HepG2 (cell line): Measurements from ENCODE around the gene ABCB6. TPM values are rescaled to one million over a fixed set of nuclear protein-coding genes. Genes with fewer than 3 reads are reported as not detected.

Experiments
- AGO2 ChIP-seq: fragments of 200-400 bp; formaldehyde crosslinking; optimal IDR thresholded peaks from 2 replicates; pipeline ENCODE3; 2017; ENCODE audit warnings: mild to moderate bottlenecking, low read depth, low read length, moderate library complexity
- CHCHD3 ChIP-seq: sonication (generic); formaldehyde crosslinking; IDR thresholded peaks from 2 replicates; pipeline ENCODE4 v1.8.0; 2022; ENCODE audit warnings: mild to moderate bottlenecking, missing genetic modification reagents, moderate library complexity
- ELF4 ChIP-seq: sonication (generic); formaldehyde crosslinking; IDR thresholded peaks from 2 replicates; pipeline ENCODE4 v1.5.0; 2020; ENCODE audit warnings: missing genetic modification reagents, mild to moderate bottlenecking, moderate library complexity, borderline replicate concordance
- ETV6 ChIP-seq: sonication (generic); formaldehyde crosslinking; conservative IDR thresholded peaks from 2 replicates; pipeline ENCODE4 v1.4.0; 2020; ENCODE audit warnings: missing genetic modification reagents
- GZF1 ChIP-seq: sonication (generic); formaldehyde crosslinking; IDR thresholded peaks from 2 replicates; pipeline ENCODE4 v1.5.1; 2020; ENCODE audit warnings: mild to moderate bottlenecking, missing genetic modification reagents
- KAT7 ChIP-seq: IDR thresholded peaks from 2 replicates; pipeline ENCODE4 v1.6.1; 2018; ENCODE audit warnings: borderline replicate concordance, missing compliant biosample characterization
- KLF13 ChIP-seq: sonication (generic); formaldehyde crosslinking; IDR thresholded peaks from 2 replicates; pipeline ENCODE4 v1.4.0; 2020; ENCODE audit warnings: mild to moderate bottlenecking, missing genetic modification reagents
- LCORL ChIP-seq, 2 experiments: fragments of 450-650 bp in 1 of 2; sonication (generic) in 1 of 2; formaldehyde crosslinking in 1 of 2; IDR thresholded peaks; 2 replicates each; pipeline versions ENCODE4 v1.5.0 to v1.6.1; 2017 to 2020; ENCODE audit warnings: antibody characterized with exemption in 1 of 2, missing genetic modification reagents in 1 of 2
- MXD4 ChIP-seq: IDR thresholded peaks from 2 replicates; pipeline ENCODE4 v1.6.1; 2016; ENCODE audit warnings: mild to moderate bottlenecking, missing biosample characterization, missing genetic modification reagents
- MZF1 ChIP-seq: sonication (generic); formaldehyde crosslinking; IDR thresholded peaks from 2 replicates; pipeline ENCODE4 v1.8.1; 2023; ENCODE audit warnings: mild to moderate bottlenecking, missing genetic modification reagents, borderline replicate concordance
- PRMT3 ChIP-seq: sonication (generic); formaldehyde crosslinking; IDR thresholded peaks from 2 replicates; pipeline ENCODE4 v1.8.1; 2022; ENCODE audit warnings: low read depth, mild to moderate bottlenecking, moderate library complexity, missing genetic modification reagents, borderline replicate concordance
- RFX3 ChIP-seq: IDR thresholded peaks from 2 replicates; pipeline ENCODE4 v1.6.1; 2016; ENCODE audit warnings: missing biosample characterization, missing genetic modification reagents
- SRSF4 ChIP-seq: fragments of 200-400 bp; formaldehyde crosslinking; IDR thresholded peaks from one replicate; pipeline ENCODE4 v1.6.1; 2018; ENCODE audit warnings: mild to moderate bottlenecking, low read depth, low read length, moderate library complexity; ENCODE audit not compliant: poor library complexity, severe bottlenecking
- ZC3H4 ChIP-seq: sonication (generic); formaldehyde crosslinking; IDR thresholded peaks from 2 replicates; pipeline ENCODE4 v1.4.0; 2020; ENCODE audit warnings: missing genetic modification reagents, borderline replicate concordance
- ZKSCAN5 ChIP-seq: sonication (generic); formaldehyde crosslinking; IDR thresholded peaks from 2 replicates; pipeline ENCODE4 v1.5.1; 2020; ENCODE audit warnings: mild to moderate bottlenecking, missing genetic modification reagents
- ZMYM2 ChIP-seq: sonication (generic); formaldehyde crosslinking; IDR thresholded peaks from 2 replicates; pipeline ENCODE4 v1.8.0; 2022; ENCODE audit warnings: mild to moderate bottlenecking, missing genetic modification reagents
- ZNF138 ChIP-seq: sonication (generic); formaldehyde crosslinking; IDR thresholded peaks from 2 replicates; pipeline ENCODE4 v1.5.0; 2020; ENCODE audit warnings: mild to moderate bottlenecking, low read depth, missing genetic modification reagents
- ZNF207 ChIP-seq: fragments of 450-650 bp; IDR thresholded peaks from 2 replicates; pipeline ENCODE4 v1.6.1; 2016; ENCODE audit warnings: antibody characterized with exemption, borderline replicate concordance
- ZNF224 ChIP-seq: sonication (generic); formaldehyde crosslinking; IDR thresholded peaks from 2 replicates; pipeline ENCODE4 v1.5.0; 2020; ENCODE audit warnings: mild to moderate bottlenecking, missing genetic modification reagents
- ZNF264 ChIP-seq: sonication (generic); formaldehyde crosslinking; IDR thresholded peaks from 2 replicates; pipeline ENCODE4 v1.4.0; 2020; ENCODE audit warnings: missing genetic modification reagents
- ZNF558 ChIP-seq: sonication (generic); formaldehyde crosslinking; IDR thresholded peaks from 2 replicates; pipeline ENCODE4 v1.9.0; 2022; ENCODE audit warnings: mild to moderate bottlenecking, missing genetic modification reagents, borderline replicate concordance
- ZSCAN30 ChIP-seq: sonication (generic); formaldehyde crosslinking; IDR thresholded peaks from 2 replicates; pipeline ENCODE4 v1.5.0; 2020; ENCODE audit warnings: mild to moderate bottlenecking, missing genetic modification reagents
- polyA plus RNA-seq, 8 experiments: library from polyadenylated mRNA; depleted of rRNA in 3 of 8; stranded (reverse) in 7 of 8; unstranded in 1 of 8; fragments of >200 nt; fragmentation: Illumina TruSeq in 4 of 8; extraction: Trizol in 4 of 8; gene quantifications; 2 replicates each; pipeline versions ENCODE4 v1.2.1 to v1.2.3, GENCODE V29; 2011 to 2016; ENCODE audit warnings: low read depth in 4 of 8, missing spikeins in 1 of 8, mixed read lengths in 1 of 8; ENCODE audit not compliant: insufficient read depth in 1 of 8
- total RNA-seq, 5 experiments: library from RNA; depleted of rRNA; stranded (reverse); fragments of >200 nt; fragmentation: Illumina TruSeq; extraction: Trizol; gene quantifications; 2 replicates each; pipeline ENCODE4 v1.2.3, GENCODE V29; 2016; ENCODE audit warnings: low read depth in 1 of 5
- TF ChIP-seq, protein P1 (sequence below): conservative IDR thresholded peaks from 2 replicates; pipeline ENCODE4 v1.6.1; 2018; ENCODE audit warnings: missing genetic modification reagents
- TF ChIP-seq, protein P2 (sequence below): IDR thresholded peaks from 2 replicates; pipeline ENCODE4 v1.6.1; 2016; ENCODE audit warnings: control low read depth
- TF ChIP-seq, protein P3 (sequence below): sonication (generic); formaldehyde crosslinking; IDR thresholded peaks from 2 replicates; pipeline ENCODE4 v1.4.0; 2020; ENCODE audit warnings: missing genetic modification reagents
- TF ChIP-seq, protein P4 (sequence below): sonication (generic); formaldehyde crosslinking; IDR thresholded peaks from 2 replicates; pipeline ENCODE4 v1.4.0; 2020; ENCODE audit warnings: mild to moderate bottlenecking, missing genetic modification reagents

The ABCB6 gene
- total and polyA plus RNA-seq, 2 of the 13 experiments (the other 11 are each of a cell fraction or from before 2014, with no cell fraction given), result 91.1 to 137 TPM

DNA sequence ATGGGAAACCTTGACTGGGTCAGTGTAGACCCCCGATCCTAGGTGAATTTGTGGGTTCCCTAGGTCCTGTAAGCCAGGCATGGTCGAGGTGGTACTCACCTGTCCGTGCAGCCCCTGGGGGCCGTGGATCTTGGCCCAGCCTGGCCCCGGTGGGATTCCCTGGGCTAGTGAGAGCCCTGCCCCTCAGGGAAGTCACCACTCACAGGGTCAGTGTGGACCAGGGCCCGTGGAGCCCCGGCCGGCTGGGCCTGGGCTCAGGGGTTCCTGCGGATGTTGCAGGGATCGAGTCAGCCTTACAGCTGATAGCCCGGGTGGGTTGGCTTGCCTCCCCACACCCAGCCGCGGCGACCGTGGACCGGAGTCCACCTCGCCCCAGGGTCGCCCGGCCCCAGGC, 10.2 kb upstream of the ABCB6 start (continued):
- TF ChIP-seq, protein P1, sequence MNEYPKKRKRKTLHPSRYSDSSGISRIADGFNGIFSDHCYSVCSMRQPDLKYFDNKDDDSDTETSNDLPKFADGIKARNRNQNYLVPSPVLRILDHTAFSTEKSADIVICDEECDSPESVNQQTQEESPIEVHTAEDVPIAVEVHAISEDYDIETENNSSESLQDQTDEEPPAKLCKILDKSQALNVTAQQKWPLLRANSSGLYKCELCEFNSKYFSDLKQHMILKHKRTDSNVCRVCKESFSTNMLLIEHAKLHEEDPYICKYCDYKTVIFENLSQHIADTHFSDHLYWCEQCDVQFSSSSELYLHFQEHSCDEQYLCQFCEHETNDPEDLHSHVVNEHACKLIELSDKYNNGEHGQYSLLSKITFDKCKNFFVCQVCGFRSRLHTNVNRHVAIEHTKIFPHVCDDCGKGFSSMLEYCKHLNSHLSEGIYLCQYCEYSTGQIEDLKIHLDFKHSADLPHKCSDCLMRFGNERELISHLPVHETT (CRISPR knock-in tag), result no peak
- no peak for TF ChIP-seq ZNF558 (CRISPR knock-in tag)
- no peak for TF ChIP-seq ZNF207
- peak; percentile 45; the same call in 1 of the 2 replicates for TF ChIP-seq ZNF138 (CRISPR knock-in tag)
- TF ChIP-seq ZKSCAN5 (CRISPR knock-in tag), result 0 out of 2 replicates have a peak, but pooled peaks have one; percentile 36
- TF ChIP-seq ELF4 (CRISPR knock-in tag), result no peak
- TF ChIP-seq CHCHD3 (CRISPR knock-in tag), result 0 out of 2 replicates have a peak, but pooled peaks have one; percentile 24
- TF ChIP-seq ZMYM2, result no peak
- TF ChIP-seq RFX3 (CRISPR knock-in tag), result no peak
- TF ChIP-seq ZNF224 (CRISPR knock-in tag), result no peak
- 0 out of 2 replicates have a peak, but pooled peaks have one; percentile 32 for TF ChIP-seq ETV6 (CRISPR knock-in tag)
- TF ChIP-seq KAT7 (CRISPR knock-in tag), result no peak; the same call in 1 of the 2 replicates
- TF ChIP-seq ZC3H4 (CRISPR knock-in tag), result no peak
- TF ChIP-seq, protein P2, sequence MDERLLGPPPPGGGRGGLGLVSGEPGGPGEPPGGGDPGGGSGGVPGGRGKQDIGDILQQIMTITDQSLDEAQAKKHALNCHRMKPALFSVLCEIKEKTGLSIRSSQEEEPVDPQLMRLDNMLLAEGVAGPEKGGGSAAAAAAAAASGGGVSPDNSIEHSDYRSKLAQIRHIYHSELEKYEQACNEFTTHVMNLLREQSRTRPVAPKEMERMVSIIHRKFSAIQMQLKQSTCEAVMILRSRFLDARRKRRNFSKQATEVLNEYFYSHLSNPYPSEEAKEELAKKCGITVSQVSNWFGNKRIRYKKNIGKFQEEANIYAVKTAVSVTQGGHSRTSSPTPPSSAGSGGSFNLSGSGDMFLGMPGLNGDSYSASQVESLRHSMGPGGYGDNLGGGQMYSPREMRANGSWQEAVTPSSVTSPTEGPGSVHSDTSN, result no peak
- TF ChIP-seq, protein P3, sequence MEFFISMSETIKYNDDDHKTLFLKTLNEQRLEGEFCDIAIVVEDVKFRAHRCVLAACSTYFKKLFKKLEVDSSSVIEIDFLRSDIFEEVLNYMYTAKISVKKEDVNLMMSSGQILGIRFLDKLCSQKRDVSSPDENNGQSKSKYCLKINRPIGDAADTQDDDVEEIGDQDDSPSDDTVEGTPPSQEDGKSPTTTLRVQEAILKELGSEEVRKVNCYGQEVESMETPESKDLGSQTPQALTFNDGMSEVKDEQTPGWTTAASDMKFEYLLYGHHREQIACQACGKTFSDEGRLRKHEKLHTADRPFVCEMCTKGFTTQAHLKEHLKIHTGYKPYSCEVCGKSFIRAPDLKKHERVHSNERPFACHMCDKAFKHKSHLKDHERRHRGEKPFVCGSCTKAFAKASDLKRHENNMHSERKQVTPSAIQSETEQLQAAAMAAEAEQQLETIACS, result no peak
- no peak for TF ChIP-seq LCORL (IDR thresholded peaks at IDR 0.05)
- 0 out of 2 replicates have a peak, but pooled peaks have one; percentile 13 for TF ChIP-seq LCORL (CRISPR knock-in tag; IDR thresholded peaks at IDR 0.05)
- no peak for TF ChIP-seq ZNF264 (CRISPR knock-in tag)
- no peak for TF ChIP-seq SRSF4
- TF ChIP-seq ZSCAN30 (CRISPR knock-in tag), result no peak
- peak; percentile 13 for TF ChIP-seq AGO2
- TF ChIP-seq PRMT3 (CRISPR knock-in tag), result no peak
- TF ChIP-seq MXD4 (CRISPR knock-in tag), result no peak; the same call in 1 of the 2 replicates
- TF ChIP-seq, protein P4, sequence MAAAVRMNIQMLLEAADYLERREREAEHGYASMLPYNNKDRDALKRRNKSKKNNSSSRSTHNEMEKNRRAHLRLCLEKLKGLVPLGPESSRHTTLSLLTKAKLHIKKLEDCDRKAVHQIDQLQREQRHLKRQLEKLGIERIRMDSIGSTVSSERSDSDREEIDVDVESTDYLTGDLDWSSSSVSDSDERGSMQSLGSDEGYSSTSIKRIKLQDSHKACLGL (CRISPR knock-in tag), result peak; percentile 80
- peak; percentile 62; the same call in 1 of the 2 replicates for TF ChIP-seq GZF1 (CRISPR knock-in tag)
- TF ChIP-seq MZF1 (CRISPR knock-in tag), result no peak
- no peak; the same call in 1 of the 2 replicates for TF ChIP-seq KLF13 (CRISPR knock-in tag)
